ENCODE data around the gene TRIM5. TPM values are rescaled to one million over a fixed set of nuclear protein-coding genes. Genes with fewer than 3 reads are reported as not detected.

TRIM5 gene
- total and polyA plus RNA-seq, 2 experiments from 2014 or later: 10.7 to 14.0 TPM

DNA sequence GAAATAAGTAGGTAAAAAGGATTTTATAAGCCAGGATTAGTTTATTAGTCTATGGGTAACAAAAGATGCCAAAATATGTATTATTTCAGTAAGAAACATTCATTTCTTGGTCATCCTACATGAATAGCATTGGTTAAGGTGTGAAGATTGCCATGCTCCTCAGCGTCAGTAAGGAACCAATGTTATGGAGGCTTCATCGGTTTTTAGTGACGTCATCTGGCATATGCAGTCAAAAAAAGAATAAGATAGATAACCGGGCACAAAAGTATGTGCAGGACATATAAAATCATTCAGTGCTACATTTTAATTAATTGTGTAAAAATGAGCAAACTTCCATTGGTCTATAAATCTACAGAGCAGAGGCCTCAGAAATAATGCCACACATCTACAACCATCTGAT is 29.4 kb downstream of the TRIM5 start:
- no peak overlapping the region for H2AFZ ChIP-seq
- no peaks in the 10 kb centered on the region for H3K9me2 ChIP-seq (ENCODE audit: insufficient read depth)
- H3K36me3 ChIP-seq (ENCODE audit: low read depth): no peaks in the 10 kb centered on the region
- DNase-seq: no peak
- WGBS, 2 experiments (ENCODE audit: low coverage in 1 of 2, low lambda C conversion rate in 2 of 2, missing lambda C conversion rate in 2 of 2): 93% methylated on average over 4 of the region's 4 CpGs
- H3K4me1 ChIP-seq (ENCODE audit: insufficient read depth): no peaks in the 10 kb centered on the region
- no peak overlapping the region for H3K4me3 ChIP-seq
- no peak overlapping the region for H3K27ac ChIP-seq
- no peak overlapping the region for H3K9ac ChIP-seq
- in situ Hi-C loops (cut with MboI): no loop called here
- TF ChIP-seq EZH2 (IDR thresholded peaks at IDR 0.05; ENCODE audit: insufficient read depth, poor library complexity, severe bottlenecking) (no peak), EZH2phosphoT487 (IDR thresholded peaks at IDR 0.05; ENCODE audit: insufficient read depth, low read depth) (no peak)
- H3K9me3 ChIP-seq (ENCODE audit: low read depth): no peaks in the 10 kb centered on the region
- H3K4me2 ChIP-seq (ENCODE audit: unreplicated experiment): no peak overlapping the region
- H4K20me1 ChIP-seq (ENCODE audit: insufficient read depth): no peaks in the 10 kb centered on the region
- no peaks in the 10 kb centered on the region for H3K27me3 ChIP-seq (replicated peaks; ENCODE audit: insufficient read depth)
- H3K79me2 ChIP-seq (ENCODE audit: insufficient read depth): no peaks in the 10 kb centered on the region
- no peaks in the 10 kb centered on the region for H3F3A ChIP-seq (ENCODE audit: insufficient read depth)

DNA sequence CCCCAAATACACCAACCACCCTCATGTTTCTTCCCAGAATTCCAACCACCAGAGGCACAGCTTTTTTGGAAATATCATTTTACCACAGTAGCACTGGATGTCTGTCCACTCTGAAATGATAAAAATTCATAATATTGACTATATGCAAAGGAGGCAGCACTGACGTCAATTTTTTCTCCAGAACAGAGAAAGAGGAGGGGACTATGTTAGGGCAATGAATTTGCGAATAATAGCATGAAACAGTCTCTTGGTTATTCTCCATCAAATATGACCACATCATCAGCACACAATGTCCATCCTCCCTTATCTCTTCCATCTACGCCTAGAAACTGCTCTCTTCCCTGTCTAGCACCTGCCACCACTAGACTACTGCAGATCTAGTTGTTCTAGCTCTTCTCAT is 38.7 kb downstream of the TRIM5 start:
- in situ Hi-C loops (cut with MboI): no loop called here
- peaks cover 3% of the 10 kb centered on the region; the same call in 1 of the 2 replicates for H3K36me3 ChIP-seq (ENCODE audit: low read depth)

DNA sequence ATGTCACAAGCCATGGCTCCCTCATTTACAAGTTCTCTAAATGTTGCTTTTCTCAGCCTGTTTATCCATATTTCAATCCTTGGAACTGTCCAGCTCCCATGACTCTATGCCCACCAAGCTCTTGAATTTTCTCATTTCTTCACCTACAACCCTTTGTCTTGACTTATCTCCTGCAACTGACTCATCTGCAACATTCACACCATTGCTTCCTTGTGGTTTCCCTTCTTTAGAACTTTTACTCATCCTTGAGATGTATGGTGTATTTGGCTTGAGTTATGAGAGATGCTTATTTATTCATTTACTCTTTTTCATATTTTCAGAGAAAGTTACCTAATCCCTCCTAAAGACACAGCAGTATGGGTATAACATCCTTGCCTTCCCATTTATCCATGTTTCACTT is 41.3 kb downstream of the TRIM5 start:
- Histone ChIP-seq H2AFZ (no peak overlapping the region), H3K9me3 (ENCODE audit: low read depth) (no peaks in the 10 kb centered on the region), H3K36me3 (ENCODE audit: low read depth) (peaks cover 3% of the 10 kb centered on the region; the same call in 1 of the 2 replicates), H3K79me2 (ENCODE audit: insufficient read depth) (no peaks in the 10 kb centered on the region), H3F3A (ENCODE audit: insufficient read depth) (no peaks in the 10 kb centered on the region), H3K4me1 (ENCODE audit: insufficient read depth) (no peaks in the 10 kb centered on the region), H3K9ac (no peak overlapping the region), H3K4me2 (ENCODE audit: unreplicated experiment) (no peak overlapping the region), H3K4me3 (no peak overlapping the region), H4K20me1 (ENCODE audit: insufficient read depth) (no peaks in the 10 kb centered on the region), H3K27me3 (replicated peaks; ENCODE audit: insufficient read depth) (no peaks in the 10 kb centered on the region), H3K27ac (no peak overlapping the region), H3K9me2 (ENCODE audit: insufficient read depth) (no peaks in the 10 kb centered on the region)
- in situ Hi-C loops (cut with MboI): no loop called here
- no peak for DNase-seq
- TF ChIP-seq EZH2 (IDR thresholded peaks at IDR 0.05; ENCODE audit: insufficient read depth, poor library complexity, severe bottlenecking) (no peak), EZH2phosphoT487 (IDR thresholded peaks at IDR 0.05; ENCODE audit: insufficient read depth, low read depth) (no peak)

More for the DNA sequence above, 38.7 kb downstream of the TRIM5 start:
- 82 to 93% methylated on average over 3 of the region's 3 CpGs for WGBS, 2 experiments (ENCODE audit: low coverage in 1 of 2, low lambda C conversion rate in 2 of 2, missing lambda C conversion rate in 2 of 2)
- TF ChIP-seq EZH2 (IDR thresholded peaks at IDR 0.05; ENCODE audit: insufficient read depth, poor library complexity, severe bottlenecking): no peak
- TF ChIP-seq EZH2phosphoT487 (IDR thresholded peaks at IDR 0.05; ENCODE audit: insufficient read depth, low read depth): no peak
- H3K9ac ChIP-seq: no peak overlapping the region
- no peaks in the 10 kb centered on the region for H3F3A ChIP-seq (ENCODE audit: insufficient read depth)
- H3K27me3 ChIP-seq (replicated peaks; ENCODE audit: insufficient read depth): no peaks in the 10 kb centered on the region
- no peak overlapping the region for H2AFZ ChIP-seq
- no peaks in the 10 kb centered on the region for H3K9me2 ChIP-seq (ENCODE audit: insufficient read depth)
- no peak for DNase-seq
- no peaks in the 10 kb centered on the region for H3K9me3 ChIP-seq (ENCODE audit: low read depth)
- H3K4me2 ChIP-seq (ENCODE audit: unreplicated experiment): no peak overlapping the region
- H3K79me2 ChIP-seq (ENCODE audit: insufficient read depth): no peaks in the 10 kb centered on the region
- H3K27ac ChIP-seq: no peak overlapping the region
- H4K20me1 ChIP-seq (ENCODE audit: insufficient read depth): no peaks in the 10 kb centered on the region
- H3K4me3 ChIP-seq: no peak overlapping the region
- H3K4me1 ChIP-seq (ENCODE audit: insufficient read depth): no peaks in the 10 kb centered on the region

DNA sequence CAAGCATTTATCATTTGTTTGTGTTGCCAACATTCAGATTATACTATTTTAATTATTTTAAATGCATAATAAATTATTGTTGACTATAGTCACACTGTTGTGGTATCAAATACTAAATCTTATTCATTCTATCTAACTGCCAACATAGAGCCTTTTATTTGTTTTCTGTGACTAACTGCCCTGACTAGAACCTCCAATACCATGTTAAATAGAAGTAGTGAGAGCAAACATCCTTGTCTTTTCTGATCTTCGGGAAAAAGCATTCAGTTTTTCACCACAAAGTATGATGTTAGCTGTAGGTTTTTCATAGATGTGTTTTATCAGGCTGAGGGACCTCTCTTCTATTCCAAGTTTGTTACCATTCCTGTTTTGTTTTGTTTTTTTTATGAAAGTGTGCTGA is 44.9 kb downstream of the TRIM5 start:
- Histone ChIP-seq H3K9ac (no peak overlapping the region), H3K36me3 (ENCODE audit: low read depth) (peaks cover 3% of the 10 kb centered on the region; the same call in 1 of the 2 replicates), H4K20me1 (ENCODE audit: insufficient read depth) (no peaks in the 10 kb centered on the region), H3K27ac (no peak overlapping the region), H3K4me1 (ENCODE audit: insufficient read depth) (no peaks in the 10 kb centered on the region), H3F3A (ENCODE audit: insufficient read depth) (no peaks in the 10 kb centered on the region), H3K4me3 (no peak overlapping the region), H3K79me2 (ENCODE audit: insufficient read depth) (no peaks in the 10 kb centered on the region), H3K9me2 (ENCODE audit: insufficient read depth) (no peaks in the 10 kb centered on the region), H3K9me3 (ENCODE audit: low read depth) (no peaks in the 10 kb centered on the region), H3K4me2 (ENCODE audit: unreplicated experiment) (no peak overlapping the region), H3K27me3 (replicated peaks; ENCODE audit: insufficient read depth) (no peaks in the 10 kb centered on the region), H2AFZ (no peak overlapping the region)
- TF ChIP-seq EZH2phosphoT487 (IDR thresholded peaks at IDR 0.05; ENCODE audit: insufficient read depth, low read depth): no peak
- TF ChIP-seq EZH2 (IDR thresholded peaks at IDR 0.05; ENCODE audit: insufficient read depth, poor library complexity, severe bottlenecking): no peak
- in situ Hi-C loops (cut with MboI): no loop called here
- WGBS, 2 experiments (ENCODE audit: low coverage in 1 of 2, low lambda C conversion rate in 2 of 2, missing lambda C conversion rate in 2 of 2): 47 to 50% methylated on average over 1 of the region's 1 CpG
- DNase-seq: no peak
